H1 (cell line): Measurements from ENCODE around the gene BRME1.

Experiments used
- EZH2 ChIP-seq: fragments of 200-600 bp; sonication (generic); IDR thresholded peaks from 2 replicates; pipeline ENCODE4 v1.7.1; 2012; ENCODE audit warnings: low read depth, mild to moderate bottlenecking, moderate library complexity, low read length, inconsistent platforms; ENCODE audit not compliant: severe bottlenecking
- POLR2A ChIP-seq, 2 experiments: IDR thresholded peaks; 1 replicate in 1 of 2; 2 replicates in 1 of 2; pipeline ENCODE4 v1.6.1; 2011; ENCODE audit warnings: low read depth in 2 of 2, low read length in 2 of 2, mild to moderate bottlenecking in 2 of 2; ENCODE audit errors: control extremely low read depth in 1 of 2
- TAF1 ChIP-seq: IDR thresholded peaks from 2 replicates; pipeline ENCODE4 v1.6.1; 2011; ENCODE audit warnings: mild to moderate bottlenecking, low read depth, low read length
- YY1 ChIP-seq: IDR thresholded peaks from 2 replicates; pipeline ENCODE4 v1.6.1; 2011; ENCODE audit warnings: low read depth, mild to moderate bottlenecking, low read length

GRCh38 chr19:13841962-13842290 lies 64.0 kb downstream of the BRME1 start:
- no peak for TF ChIP-seq TAF1
- no peak for TF ChIP-seq EZH2
- no peak for TF ChIP-seq YY1
- peak in 1 of 2 experiments; percentile 37; a peak in 1 of 3 replicates for TF ChIP-seq POLR2A (IDR thresholded peaks at IDR 0.05; ENCODE audit: control extremely low read depth in 1 of 2, low read depth in 2 of 2, low read length in 2 of 2)
